ENCODE results near the gene ZBTB18. TPM values are rescaled to one million over a fixed set of nuclear protein-coding genes. Genes with fewer than 3 reads are reported as not detected.

Gene ZBTB18
- total RNA-seq, 1 donor from 2014 or later, result 41.6 TPM

DNA sequence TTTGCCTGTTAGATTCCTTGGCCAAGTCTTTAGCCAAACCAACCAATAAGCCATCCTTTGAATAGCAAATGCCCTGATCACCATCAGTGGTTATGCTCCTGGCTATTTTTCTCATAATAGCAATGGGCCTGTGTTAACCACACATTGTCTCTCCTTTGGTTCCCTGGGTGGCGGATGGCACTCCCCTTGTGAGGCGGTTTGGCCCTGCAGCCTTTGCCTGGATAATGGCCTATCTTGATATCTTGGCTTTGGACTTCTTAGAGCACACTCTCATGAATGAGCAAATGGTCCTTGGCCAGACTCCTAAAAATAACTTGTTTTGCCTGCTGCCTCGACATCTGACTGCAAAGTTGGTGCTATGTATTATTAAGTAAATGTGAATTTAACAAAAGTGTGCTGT, 22.4 kb upstream of the ZBTB18 start:
- H3K27me3 Mint-ChIP-seq (ENCODE audit: low read depth), result peaks cover 2% of the 10 kb centered on the region
- DNase-seq (ENCODE audit: low spot score in 2 of 2, unreplicated experiment in 2 of 2), result no peak
- no peaks in the 10 kb centered on the region for H3K36me3 Mint-ChIP-seq
- H3K9me3 Mint-ChIP-seq, result no peaks in the 10 kb centered on the region
- no peak overlapping the region for H3K27ac Mint-ChIP-seq
- TF ChIP-seq, protein P1, sequence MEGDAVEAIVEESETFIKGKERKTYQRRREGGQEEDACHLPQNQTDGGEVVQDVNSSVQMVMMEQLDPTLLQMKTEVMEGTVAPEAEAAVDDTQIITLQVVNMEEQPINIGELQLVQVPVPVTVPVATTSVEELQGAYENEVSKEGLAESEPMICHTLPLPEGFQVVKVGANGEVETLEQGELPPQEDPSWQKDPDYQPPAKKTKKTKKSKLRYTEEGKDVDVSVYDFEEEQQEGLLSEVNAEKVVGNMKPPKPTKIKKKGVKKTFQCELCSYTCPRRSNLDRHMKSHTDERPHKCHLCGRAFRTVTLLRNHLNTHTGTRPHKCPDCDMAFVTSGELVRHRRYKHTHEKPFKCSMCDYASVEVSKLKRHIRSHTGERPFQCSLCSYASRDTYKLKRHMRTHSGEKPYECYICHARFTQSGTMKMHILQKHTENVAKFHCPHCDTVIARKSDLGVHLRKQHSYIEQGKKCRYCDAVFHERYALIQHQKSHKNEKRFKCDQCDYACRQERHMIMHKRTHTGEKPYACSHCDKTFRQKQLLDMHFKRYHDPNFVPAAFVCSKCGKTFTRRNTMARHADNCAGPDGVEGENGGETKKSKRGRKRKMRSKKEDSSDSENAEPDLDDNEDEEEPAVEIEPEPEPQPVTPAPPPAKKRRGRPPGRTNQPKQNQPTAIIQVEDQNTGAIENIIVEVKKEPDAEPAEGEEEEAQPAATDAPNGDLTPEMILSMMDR (IDR thresholded peaks at IDR 0.05; ENCODE audit: unreplicated experiment), result no peak
- H3K4me1 Mint-ChIP-seq, result peaks cover 7% of the 10 kb centered on the region
- no peak overlapping the region for H3K4me3 Mint-ChIP-seq

DNA sequence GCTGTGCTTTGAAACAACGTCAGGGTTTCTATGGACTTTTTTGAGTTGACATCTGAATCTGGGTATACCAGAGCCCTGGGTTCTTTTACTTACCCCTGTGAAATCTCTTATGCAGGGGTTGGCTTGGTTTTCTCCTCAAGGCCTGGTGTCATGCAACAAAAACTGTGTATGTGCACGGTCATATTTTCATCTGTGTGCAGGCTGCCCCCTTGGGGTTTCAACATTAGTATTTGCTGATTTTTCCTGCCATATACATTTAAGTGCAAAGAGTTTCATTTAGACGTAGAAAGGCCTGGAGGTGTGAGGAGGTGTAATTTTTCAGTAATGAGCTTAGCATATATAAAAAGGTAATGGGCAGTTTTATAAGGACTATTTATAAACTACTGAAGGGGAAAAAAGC, 22.0 kb upstream of the ZBTB18 start:
- H3K36me3 Mint-ChIP-seq, result no peaks in the 10 kb centered on the region
- peaks cover 2% of the 10 kb centered on the region for H3K27me3 Mint-ChIP-seq (ENCODE audit: low read depth)
- no peaks in the 10 kb centered on the region for H3K9me3 Mint-ChIP-seq
- peak overlapping the region; percentile 2 for H3K27ac Mint-ChIP-seq
- H3K4me3 Mint-ChIP-seq, result no peak overlapping the region
- TF ChIP-seq, protein P1 (IDR thresholded peaks at IDR 0.05; ENCODE audit: unreplicated experiment), result no peak
- H3K4me1 Mint-ChIP-seq, result peaks cover 7% of the 10 kb centered on the region
- DNase-seq (ENCODE audit: low spot score in 2 of 2, unreplicated experiment in 2 of 2), result no peak

DNA sequence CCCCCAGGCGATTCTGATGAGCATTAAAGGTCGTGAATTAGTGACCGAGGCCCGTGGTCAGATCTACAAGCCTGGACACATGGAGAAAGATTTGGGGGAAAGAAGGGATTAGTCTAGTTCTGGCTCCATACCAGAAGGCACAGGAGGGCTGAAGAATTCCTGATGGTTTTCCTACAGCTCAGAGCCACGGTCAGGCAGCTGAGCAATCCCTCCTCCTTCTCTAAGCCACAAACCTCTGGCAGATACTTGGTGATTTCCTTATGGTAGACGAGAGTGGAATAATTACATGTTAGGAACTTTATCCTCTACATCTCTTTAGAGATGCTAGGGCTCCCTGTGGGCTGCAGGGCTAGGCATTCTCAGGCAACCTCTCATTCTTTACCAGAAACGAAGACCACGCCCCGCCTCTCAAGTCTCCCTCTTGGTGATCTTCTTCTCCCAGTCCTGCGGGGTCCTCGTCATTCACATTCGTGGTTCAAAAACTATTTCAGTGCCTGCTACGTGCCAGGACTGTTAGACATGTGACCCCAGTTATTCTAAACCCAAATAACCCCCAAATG, 20.5 kb upstream of the ZBTB18 start:
- no peak overlapping the region for H3K27ac Mint-ChIP-seq
- no peaks in the 10 kb centered on the region for H3K9me3 Mint-ChIP-seq
- DNase-seq (ENCODE audit: low spot score in 2 of 2, unreplicated experiment in 2 of 2), result no peak
- H3K4me1 Mint-ChIP-seq, result peaks cover 7% of the 10 kb centered on the region
- TF ChIP-seq, protein P1 (IDR thresholded peaks at IDR 0.05; ENCODE audit: unreplicated experiment), result no peak
- peaks cover 2% of the 10 kb centered on the region for H3K27me3 Mint-ChIP-seq (ENCODE audit: low read depth)
- H3K4me3 Mint-ChIP-seq, result no peak overlapping the region
- H3K36me3 Mint-ChIP-seq, result no peaks in the 10 kb centered on the region

DNA sequence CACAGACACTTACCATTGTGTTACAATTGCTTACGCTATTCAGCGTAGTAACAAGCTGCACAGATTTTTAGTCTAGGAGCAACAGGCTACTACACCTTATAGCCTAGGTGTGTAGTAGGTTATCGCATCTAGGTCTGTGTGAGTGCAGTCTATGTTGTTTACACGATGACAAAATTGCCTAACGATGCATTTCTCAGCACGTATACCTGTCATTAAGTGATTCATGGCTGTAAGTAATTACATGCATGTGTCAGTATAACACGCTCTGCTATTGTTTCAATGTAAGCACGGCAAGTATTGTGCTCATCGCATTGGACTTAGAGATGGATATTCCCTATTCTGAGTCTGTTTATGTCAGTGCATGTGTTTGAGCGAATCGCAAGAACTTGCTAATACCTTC, 15.7 kb upstream of the ZBTB18 start:
- no peaks in the 10 kb centered on the region for H3K27me3 Mint-ChIP-seq (ENCODE audit: low read depth)
- no peaks in the 10 kb centered on the region for H3K36me3 Mint-ChIP-seq
- TF ChIP-seq, protein P1 (IDR thresholded peaks at IDR 0.05; ENCODE audit: unreplicated experiment), result no peak
- peaks cover 28% of the 10 kb centered on the region for H3K4me1 Mint-ChIP-seq
- DNase-seq (ENCODE audit: low spot score in 2 of 2, unreplicated experiment in 2 of 2), result no peak
- H3K9me3 Mint-ChIP-seq, result no peaks in the 10 kb centered on the region
- H3K4me3 Mint-ChIP-seq, result no peak overlapping the region
- H3K27ac Mint-ChIP-seq, result no peak overlapping the region

DNA sequence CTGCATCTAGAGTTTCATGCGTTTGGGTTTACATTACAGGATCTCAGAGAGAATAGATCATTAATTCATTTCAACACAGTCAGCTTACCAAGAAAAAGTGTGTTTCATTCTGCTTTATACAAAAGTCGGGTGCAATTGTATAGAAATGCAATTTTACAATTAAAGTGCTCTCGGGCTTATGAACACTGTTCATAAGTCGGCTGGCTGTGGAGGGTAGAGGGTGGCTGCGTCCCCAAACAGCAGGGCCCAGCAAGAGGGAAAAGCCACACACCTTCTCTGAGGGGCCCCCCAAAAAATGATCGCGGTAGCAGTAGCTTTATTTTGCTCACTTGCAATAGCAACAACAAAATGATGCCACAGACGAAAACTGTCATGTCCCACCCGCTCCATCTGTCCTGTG, 13.8 kb upstream of the ZBTB18 start:
- no peaks in the 10 kb centered on the region for H3K36me3 Mint-ChIP-seq
- TF ChIP-seq, protein P1 (IDR thresholded peaks at IDR 0.05; ENCODE audit: unreplicated experiment), result no peak
- no peaks in the 10 kb centered on the region for H3K27me3 Mint-ChIP-seq (ENCODE audit: low read depth)
- peaks cover 43% of the 10 kb centered on the region for H3K4me1 Mint-ChIP-seq
- H3K4me3 Mint-ChIP-seq, result no peak overlapping the region
- no peak overlapping the region for H3K27ac Mint-ChIP-seq
- DNase-seq (ENCODE audit: low spot score in 2 of 2, unreplicated experiment in 2 of 2), result no peak
- H3K9me3 Mint-ChIP-seq, result no peaks in the 10 kb centered on the region

All from mesothelial cell of epicardium (in vitro differentiated cells).